Chondrocyte (in vitro differentiated cells): ENCODE data around the gene NMBR. TPM values are rescaled to one million over a fixed set of nuclear protein-coding genes. Genes with fewer than 3 reads are reported as not detected.

Source experiments
- total RNA-seq: library from RNA; stranded (reverse); gene quantifications from 3 replicates; pipeline ENCODE4 v1.2.1, GENCODE V29; 2021

Gene NMBR
- total RNA-seq, 1 donor from 2014 or later = not detected

Other genes with a start within 250 kb of the NMBR start
- gene GJE1, start 14.2 kb downstream of the NMBR start, total RNA-seq = not detected in 3 replicates
- gene VTA1, start 141 bp upstream of the NMBR start, total RNA-seq = 35.9 to 44.5 TPM (median 39.3 TPM) in 3 replicates
- 1.7 to 2.5 TPM (median 2.5 TPM) in 3 replicates for gene ADGRG6, start 154.9 kb upstream of the NMBR start, total RNA-seq